ENCODE data around the gene MAMSTR. TPM values are rescaled to one million over a fixed set of nuclear protein-coding genes. Genes with fewer than 3 reads are reported as not detected.

Gene MAMSTR
- total RNA-seq, 4 donors from 2014 or later, result 0.51 TPM; not detected in 3

DNA sequence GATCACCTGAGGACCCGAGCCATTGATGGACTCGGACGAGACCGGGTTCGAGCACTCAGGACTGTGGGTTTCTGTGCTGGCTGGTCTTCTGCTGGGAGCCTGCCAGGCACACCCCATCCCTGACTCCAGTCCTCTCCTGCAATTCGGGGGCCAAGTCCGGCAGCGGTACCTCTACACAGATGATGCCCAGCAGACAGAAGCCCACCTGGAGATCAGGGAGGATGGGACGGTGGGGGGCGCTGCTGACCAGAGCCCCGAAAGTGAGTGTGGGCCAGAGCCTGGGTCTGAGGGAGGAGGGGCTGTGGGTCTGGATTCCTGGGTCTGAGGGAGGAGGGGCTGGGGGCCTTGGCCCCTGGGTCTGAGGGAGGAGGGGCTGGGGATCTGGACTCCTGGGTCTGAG is 36.7 kb upstream of the MAMSTR start:
- TF ChIP-seq, protein P1, sequence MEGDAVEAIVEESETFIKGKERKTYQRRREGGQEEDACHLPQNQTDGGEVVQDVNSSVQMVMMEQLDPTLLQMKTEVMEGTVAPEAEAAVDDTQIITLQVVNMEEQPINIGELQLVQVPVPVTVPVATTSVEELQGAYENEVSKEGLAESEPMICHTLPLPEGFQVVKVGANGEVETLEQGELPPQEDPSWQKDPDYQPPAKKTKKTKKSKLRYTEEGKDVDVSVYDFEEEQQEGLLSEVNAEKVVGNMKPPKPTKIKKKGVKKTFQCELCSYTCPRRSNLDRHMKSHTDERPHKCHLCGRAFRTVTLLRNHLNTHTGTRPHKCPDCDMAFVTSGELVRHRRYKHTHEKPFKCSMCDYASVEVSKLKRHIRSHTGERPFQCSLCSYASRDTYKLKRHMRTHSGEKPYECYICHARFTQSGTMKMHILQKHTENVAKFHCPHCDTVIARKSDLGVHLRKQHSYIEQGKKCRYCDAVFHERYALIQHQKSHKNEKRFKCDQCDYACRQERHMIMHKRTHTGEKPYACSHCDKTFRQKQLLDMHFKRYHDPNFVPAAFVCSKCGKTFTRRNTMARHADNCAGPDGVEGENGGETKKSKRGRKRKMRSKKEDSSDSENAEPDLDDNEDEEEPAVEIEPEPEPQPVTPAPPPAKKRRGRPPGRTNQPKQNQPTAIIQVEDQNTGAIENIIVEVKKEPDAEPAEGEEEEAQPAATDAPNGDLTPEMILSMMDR (IDR thresholded peaks at IDR 0.05; ENCODE audit: low read depth), result no peak

DNA sequence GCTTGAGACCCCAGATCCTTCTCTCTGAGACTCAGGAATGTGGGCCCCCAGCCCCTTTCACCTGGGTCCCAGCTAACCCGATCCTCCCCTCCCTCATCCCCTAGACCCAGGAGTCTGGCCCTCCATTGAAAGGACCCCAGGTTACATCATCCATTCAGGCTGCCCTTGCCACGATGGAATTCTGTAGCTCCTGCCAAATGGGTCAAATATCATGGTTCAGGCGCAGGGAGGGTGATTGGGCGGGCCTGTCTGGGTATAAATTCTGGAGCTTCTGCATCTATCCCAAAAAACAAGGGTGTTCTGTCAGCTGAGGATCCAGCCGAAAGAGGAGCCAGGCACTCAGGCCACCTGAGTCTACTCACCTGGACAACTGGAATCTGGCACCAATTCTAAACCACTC is 36.3 kb upstream of the MAMSTR start:
- TF ChIP-seq, protein P1 (IDR thresholded peaks at IDR 0.05; ENCODE audit: low read depth), result no peak

DNA sequence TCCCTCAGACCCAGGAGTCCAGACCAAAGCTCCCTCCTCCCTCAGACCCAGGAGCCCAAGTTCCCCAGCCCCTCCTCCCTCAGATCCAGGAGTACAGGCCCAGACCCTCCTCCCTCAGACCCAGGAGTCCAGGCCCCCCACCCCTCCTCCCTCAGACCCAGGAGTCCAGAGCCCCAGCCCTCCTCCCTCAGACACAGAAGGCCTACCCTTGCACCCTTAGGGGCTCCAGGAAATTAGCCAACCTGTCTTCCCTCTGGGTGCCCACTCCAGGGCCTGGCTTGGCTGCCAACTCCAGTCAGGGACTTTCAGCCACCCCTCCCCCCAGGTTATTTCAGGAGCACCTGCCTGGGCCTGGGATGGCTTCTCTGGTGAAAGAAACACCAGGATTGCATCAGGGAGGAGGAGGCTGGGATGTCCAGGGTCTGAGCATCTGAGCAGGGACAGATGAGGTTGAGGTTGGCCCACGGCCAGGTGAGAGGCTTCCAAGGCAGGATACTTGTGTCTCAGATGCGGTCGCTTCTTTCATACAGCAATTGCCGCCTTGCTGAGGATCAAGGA is 35.6 kb upstream of the MAMSTR start, which contains the start of gene FGF21:
Gene FGF21 (plus strand): TSS at position 441 of the 558 bp plus-strand sequence. CDS start 713 bp downstream, outside the sequence.
- TF ChIP-seq, protein P1 (IDR thresholded peaks at IDR 0.05; ENCODE audit: low read depth), result no peak

DNA sequence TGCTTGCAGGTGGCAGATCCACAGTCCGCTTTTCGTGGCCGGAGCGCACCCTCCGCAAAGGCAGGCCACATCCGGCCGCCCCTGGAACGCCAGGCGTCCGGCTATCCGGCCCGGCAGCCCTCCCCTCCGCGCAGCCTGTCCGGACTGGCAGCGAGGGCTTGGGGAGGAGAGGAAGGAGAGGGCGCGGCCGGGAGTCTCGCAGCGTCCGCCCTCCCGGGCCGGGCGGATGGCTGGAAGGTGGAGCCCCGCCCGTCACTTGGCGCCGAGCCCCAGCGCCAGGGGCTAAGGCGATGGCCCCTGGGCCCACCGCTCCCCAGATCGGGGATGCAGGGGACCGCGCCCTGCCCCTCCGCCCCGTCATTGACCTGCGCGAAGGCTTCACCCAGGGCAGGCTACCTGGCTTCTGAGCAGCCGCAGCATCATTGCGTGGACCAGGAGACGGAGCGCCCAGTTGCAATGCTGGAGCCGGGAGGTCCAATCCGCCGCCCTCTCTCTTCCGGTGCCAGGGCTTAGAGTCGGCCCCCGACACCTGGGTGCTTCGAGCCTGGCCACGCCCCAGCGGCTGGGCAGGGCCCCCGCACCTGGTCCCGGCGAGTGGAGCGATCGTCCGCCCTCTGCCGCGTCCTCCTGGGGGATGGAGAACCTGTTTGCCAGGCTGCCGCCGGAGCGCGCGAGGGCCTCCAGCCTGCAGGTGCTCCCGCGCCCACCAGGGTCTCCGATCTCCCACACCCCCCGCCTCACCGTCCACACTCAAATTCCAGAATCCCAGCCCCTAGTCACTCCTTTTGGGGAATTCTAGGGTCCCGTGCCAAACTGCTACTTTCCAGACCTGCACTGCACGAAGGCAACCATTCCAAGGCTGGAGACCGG is 33.2 kb upstream of the MAMSTR start, which contains the start of gene FUT1:
Gene FUT1 (minus strand): TSS at position 146 of the 870 bp plus-strand sequence. CDS start 1,360 bp downstream, outside the sequence.
- TF ChIP-seq, protein P1 (IDR thresholded peaks at IDR 0.05; ENCODE audit: low read depth), result no peak

DNA sequence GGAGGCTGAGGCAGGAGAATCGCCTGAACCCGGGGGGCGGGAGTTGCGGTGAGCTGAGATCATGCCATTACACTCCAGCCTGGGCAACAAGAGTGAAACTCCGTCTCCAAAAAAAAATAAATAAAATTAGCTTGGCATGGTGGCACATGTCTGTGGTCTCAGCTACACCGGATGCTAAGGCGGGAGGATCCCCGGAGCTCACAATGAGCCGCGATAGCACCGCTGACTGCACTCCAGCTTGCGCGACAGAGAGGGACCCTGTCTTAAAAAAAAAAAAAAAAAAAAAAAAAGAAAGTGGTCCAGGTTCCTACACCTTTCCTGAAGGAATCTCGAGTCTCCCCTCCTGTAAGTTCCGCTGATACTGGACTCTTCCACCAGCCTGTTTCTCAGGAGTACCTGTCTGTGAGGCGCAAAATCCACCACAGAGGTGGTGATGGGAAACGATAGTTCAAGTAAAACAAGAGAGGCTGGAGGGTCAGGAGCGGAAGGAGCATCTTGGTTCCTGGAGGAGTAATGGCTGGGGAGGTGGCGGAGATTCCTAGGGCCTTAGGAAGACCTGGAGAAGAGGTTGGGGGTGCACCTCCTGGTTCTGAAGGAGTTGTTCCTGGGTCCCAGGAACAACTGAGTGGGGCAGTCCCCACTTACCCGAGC is 32.4 kb upstream of the MAMSTR start:
- TF ChIP-seq, protein P1 (IDR thresholded peaks at IDR 0.05; ENCODE audit: low read depth), result no peak

DNA sequence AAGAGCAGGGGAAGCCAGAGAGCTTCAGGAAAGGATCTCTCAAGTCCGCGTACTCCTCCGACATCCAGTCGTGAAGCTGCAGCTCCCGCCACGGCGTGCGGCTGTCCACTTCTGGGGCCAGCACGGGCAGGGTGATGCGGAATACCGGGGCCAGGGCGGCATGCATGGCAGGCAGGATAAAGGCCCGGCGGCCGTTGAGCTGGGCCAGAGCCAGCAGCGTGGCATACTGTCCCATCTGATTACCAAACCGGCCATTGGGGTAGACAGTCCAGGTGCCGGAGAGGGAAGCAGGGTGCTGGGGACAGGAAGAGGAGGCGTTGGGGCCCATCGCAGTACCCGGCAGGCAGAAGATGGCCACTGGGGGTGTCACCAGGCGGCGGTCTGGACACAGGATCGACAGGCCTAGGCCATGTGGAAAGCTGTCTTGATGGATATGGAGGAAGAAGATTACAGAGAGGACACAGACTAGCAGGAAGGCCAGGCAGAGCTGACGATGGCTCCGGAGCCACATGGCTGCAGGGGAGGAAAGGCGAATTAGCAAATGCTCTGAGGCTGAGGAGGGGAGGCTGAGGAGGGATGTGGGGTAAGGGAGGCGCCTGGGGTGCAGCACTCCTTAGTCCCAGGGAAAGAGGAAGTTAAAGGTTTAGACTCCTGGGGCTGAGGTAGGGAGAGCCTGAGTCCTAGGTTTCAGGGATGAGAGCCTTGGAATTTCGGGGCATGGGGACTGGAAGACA is 31.4 kb upstream of the MAMSTR start:
- TF ChIP-seq, protein P1 (IDR thresholded peaks at IDR 0.05; ENCODE audit: low read depth), result no peak
